ENCODE data around the gene PRKCG.
A peak's percentile ranks its signal among the peaks of the same experiment; 100 is the strongest.

PRKCG gene

DNA sequence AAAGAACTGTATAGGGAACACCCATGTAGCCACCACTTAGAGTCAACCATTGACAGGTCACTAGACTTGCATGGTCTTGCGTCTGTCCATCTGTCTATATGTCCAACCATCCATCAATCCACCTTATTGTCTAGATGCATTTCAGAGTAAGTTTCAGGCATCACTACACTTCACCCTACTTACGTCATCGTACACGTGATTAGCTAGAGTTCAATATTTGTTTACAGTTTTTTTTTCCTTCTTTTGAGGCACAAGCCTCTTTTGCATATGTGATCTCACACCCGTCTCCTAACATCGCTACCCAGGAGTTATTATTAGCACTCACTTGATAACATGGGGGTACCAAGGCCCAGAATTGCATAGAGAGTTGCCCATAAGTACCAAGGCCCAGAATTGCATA, 34.0 kb downstream of the PRKCG start:
- H3K4me3 ChIP-seq (ENCODE audit: low read length) = no peak overlapping the region
- DNase-seq (ENCODE audit: low read depth) = no peak
- TF ChIP-seq, protein P1, sequence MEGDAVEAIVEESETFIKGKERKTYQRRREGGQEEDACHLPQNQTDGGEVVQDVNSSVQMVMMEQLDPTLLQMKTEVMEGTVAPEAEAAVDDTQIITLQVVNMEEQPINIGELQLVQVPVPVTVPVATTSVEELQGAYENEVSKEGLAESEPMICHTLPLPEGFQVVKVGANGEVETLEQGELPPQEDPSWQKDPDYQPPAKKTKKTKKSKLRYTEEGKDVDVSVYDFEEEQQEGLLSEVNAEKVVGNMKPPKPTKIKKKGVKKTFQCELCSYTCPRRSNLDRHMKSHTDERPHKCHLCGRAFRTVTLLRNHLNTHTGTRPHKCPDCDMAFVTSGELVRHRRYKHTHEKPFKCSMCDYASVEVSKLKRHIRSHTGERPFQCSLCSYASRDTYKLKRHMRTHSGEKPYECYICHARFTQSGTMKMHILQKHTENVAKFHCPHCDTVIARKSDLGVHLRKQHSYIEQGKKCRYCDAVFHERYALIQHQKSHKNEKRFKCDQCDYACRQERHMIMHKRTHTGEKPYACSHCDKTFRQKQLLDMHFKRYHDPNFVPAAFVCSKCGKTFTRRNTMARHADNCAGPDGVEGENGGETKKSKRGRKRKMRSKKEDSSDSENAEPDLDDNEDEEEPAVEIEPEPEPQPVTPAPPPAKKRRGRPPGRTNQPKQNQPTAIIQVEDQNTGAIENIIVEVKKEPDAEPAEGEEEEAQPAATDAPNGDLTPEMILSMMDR (IDR thresholded peaks at IDR 0.05; ENCODE audit: insufficient read depth, low read depth, low read length, missing control alignments) = no peak

DNA sequence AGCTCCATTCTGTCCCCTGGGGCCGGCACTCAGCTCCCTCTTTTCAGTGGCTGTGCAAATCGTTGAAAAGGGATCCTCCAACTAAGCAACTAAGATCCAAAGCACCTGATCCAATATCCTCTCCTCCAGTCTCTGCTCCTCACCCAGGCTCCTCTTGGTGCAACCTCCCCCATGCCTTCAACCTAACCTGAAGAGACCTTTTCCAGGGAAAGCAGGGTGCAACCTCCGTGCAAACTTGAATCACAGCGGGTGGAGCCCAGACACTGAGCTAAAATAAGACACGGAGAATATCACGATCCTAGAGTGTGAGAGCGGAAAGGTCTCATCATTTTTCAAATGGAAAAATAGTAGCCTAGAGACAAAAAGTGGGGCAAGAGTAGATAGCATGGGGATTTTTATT, 35.4 kb downstream of the PRKCG start:
- TF ChIP-seq, protein P1 (IDR thresholded peaks at IDR 0.05; ENCODE audit: insufficient read depth, low read depth, low read length, missing control alignments) = no peak
- no peak overlapping the region for H3K4me3 ChIP-seq (ENCODE audit: low read length)

DNA sequence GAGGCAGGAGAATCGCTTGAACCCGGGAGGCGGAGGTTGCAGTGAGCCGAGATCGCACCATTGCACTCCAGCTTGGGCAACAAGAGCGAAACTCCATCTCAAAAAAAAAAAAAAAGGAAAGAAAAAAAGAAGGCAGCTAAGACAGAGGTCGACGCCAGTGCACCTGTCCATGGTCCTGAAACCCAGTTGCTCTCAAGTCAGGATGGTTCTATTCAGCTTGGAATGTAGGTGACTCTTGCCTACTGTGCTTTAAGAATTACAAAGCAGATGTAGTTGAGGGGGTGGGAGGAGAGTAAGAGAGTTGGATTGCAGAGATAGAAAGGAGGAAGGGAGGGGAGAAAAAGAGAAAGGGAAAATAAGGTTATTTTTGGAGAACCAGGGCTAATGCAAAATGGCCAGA, 45.7 kb downstream of the PRKCG start:
- TF ChIP-seq, protein P1 (IDR thresholded peaks at IDR 0.05; ENCODE audit: insufficient read depth, low read depth, low read length, missing control alignments) = no peak
- DNase-seq (ENCODE audit: low read depth) = peak; percentile 54
- H3K4me3 ChIP-seq (ENCODE audit: low read length) = no peak overlapping the region

More for the DNA sequence above, 35.4 kb downstream of the PRKCG start:
- no peak for DNase-seq (ENCODE audit: low read depth)

DNA sequence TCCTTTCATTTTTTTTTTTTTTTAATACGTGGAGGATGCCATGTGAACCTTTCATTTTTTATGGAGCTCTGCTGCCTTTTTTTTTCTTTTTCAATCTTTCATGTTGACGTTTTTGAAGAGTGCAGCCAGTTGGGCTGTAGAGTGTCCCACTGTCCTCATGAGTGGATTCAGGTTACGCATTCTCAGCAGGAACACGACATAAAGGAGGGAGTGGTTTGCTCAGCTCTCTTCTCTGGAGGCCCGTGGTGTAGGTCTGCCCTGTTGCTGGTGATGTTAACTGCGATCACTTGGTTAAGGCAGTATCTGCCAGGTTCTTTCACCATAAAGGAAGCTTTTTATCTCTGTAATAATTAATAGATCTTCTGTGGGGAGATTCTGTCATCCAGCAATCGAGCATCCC, 54.0 kb downstream of the PRKCG start:
- H3K4me3 ChIP-seq (ENCODE audit: low read length) = no peak overlapping the region
- DNase-seq (ENCODE audit: low read depth) = no peak
- TF ChIP-seq, protein P1 (IDR thresholded peaks at IDR 0.05; ENCODE audit: insufficient read depth, low read depth, low read length, missing control alignments) = no peak

DNA sequence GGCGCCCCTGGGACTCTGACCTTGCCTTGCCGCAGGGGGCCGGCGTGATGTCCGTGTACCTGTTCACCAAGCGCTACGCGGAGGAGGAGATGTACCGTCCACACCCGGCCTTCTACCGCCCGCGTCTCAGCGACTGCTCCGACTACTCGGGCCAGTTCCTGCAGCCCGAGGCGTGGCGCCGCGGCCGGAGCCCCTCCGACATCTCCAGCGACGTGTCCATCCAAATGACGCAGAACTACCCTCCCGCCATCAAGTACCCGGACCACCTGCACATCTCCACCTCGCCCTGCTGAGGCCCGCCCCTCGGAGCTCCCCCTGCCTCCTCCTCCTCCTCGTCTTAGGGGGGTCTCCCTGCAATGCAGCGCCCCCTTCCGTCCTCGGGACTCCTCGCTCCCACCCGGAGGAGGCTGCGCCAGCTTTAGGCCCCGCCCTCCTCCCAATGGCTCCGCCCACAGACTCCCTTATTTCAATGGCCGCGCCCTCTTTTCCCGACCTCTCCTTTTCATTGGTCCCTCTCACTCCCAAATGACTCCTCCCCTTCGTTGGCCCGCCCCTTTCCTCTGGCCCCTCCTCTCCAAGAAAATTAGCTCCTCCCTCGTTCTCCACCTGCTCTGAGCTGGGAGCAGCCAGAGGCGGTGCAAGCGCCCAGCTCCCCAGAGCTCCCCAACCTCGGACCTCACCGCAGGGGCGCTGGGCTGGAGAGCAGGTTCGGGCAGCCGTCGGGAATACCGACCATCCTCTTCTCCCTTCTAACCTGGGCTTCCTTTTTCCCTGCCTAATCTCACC, 60.2 kb downstream of the PRKCG start:
- TF ChIP-seq, protein P1 (IDR thresholded peaks at IDR 0.05; ENCODE audit: insufficient read depth, low read depth, low read length, missing control alignments) = no peak
- DNase-seq (ENCODE audit: low read depth) = no peak
- no peak overlapping the region for H3K4me3 ChIP-seq (ENCODE audit: low read length)

DNA sequence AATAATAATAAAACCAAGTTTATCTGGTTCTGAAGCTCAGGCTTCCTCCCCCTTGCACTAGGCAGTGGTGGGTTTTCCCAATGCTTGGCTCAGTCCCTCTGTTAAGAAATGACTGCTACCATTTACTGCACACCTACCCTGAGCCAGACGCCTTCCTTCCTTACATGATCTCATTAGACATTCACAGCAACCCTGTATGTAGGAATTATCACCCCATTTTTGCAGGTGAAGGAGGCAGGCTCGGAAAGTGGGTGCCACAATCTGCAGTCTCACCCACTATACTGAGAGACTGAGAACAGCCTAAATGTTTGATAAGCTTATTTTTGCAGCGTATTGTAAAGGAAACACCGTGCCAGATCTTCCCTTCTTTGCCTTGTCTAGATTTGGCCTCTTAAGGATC, 62.4 kb downstream of the PRKCG start:
- TF ChIP-seq, protein P1 (IDR thresholded peaks at IDR 0.05; ENCODE audit: insufficient read depth, low read depth, low read length, missing control alignments) = no peak
- H3K4me3 ChIP-seq (ENCODE audit: low read length) = no peak overlapping the region
- no peak for DNase-seq (ENCODE audit: low read depth)

DNA sequence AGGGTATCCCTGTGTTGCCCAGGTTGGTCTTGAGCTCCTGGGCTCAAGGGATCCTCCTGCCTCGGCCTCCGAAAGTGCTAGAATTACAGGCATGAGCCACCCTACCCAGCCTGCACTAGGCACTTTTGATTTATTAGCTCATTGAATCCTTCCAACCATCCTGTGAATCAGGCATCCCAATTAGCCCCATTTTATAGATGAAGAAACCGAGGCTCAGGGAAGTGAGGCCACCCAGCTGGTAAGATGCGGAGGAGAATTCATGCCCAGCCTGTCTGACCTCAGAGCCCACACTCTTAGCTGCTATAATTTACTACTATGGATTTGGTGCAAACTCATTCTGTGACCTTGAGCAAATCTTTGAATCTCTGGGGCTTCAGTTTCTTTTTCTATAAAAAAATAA, 62.9 kb downstream of the PRKCG start:
- TF ChIP-seq, protein P1 (IDR thresholded peaks at IDR 0.05; ENCODE audit: insufficient read depth, low read depth, low read length, missing control alignments) = no peak
- DNase-seq (ENCODE audit: low read depth) = no peak
- no peak overlapping the region for H3K4me3 ChIP-seq (ENCODE audit: low read length)
